Right cardiac atrium (tissue), 5 donors: ENCODE measurements around the gene NCOA1. TPM values are rescaled to one million over a fixed set of nuclear protein-coding genes. Genes with fewer than 3 reads are reported as not detected.

Experiments
- ATAC-seq, 2 donors: fragments of 200-7000 bp; cut with Tn5 transposase; one replicate each; pipeline versions ENCODE4 v1.8.0 to v1.9.1; 2020; ENCODE audit warnings: moderate library complexity in 2 of 2, mild to moderate bottlenecking in 1 of 2
- DNase-seq, 3 donors: peaks; one replicate each; pipeline ENCODE4 v3.0.0-alpha.2; 2020
- H3K27ac ChIP-seq: one replicate; pipeline ENCODE4 v1.5.1; 2013; ENCODE audit warnings: mild to moderate bottlenecking, low read length, control low read depth, moderate library complexity
- H3K27me3 ChIP-seq: one replicate; pipeline ENCODE4 v1.6.1; 2013; ENCODE audit not compliant: control insufficient read depth, insufficient read depth
- H3K4me1 ChIP-seq: one replicate; pipeline ENCODE4 v1.6.1; 2013; ENCODE audit warnings: low read length; ENCODE audit not compliant: control insufficient read depth, insufficient read depth
- H3K4me3 ChIP-seq: one replicate; pipeline ENCODE4 v1.5.1; 2013; ENCODE audit warnings: low read length, control low read depth
- H3K9me3 ChIP-seq: one replicate; pipeline ENCODE4 v1.6.1; 2013; ENCODE audit warnings: low read length; ENCODE audit not compliant: control insufficient read depth
- WGBS: extraction: QIAGEN DNeasy Blood & Tissue Kit; methylation state at CpG from one replicate; pipeline ENCODE4 v1.1.7; 2013; 5-methylcytosine and 5-hydroxymethylcytosine counted together
- intact Hi-C, 4 donors: fragments of 100-400 bp; cut with DNase I; formaldehyde crosslinking; loops; one replicate each; pipeline versions ENCODE4 v1.11.0 to v1.14.0; 2022 to 2023
- long read RNA-seq, 4 donors: library from polyadenylated mRNA; unstranded; transcript quantifications; one replicate each; pipeline ENCODE4 v2.0.0, GENCODE V29; 2020 to 2021
- polyA plus RNA-seq: library from polyadenylated mRNA; stranded (reverse); fragments of 200-250 nt; gene quantifications from one replicate; pipeline ENCODE4 v1.2.3, GENCODE V29; 2013
- total RNA-seq, 4 donors: library from RNA; stranded (reverse); fragmentation: NEBNext Ultra II Directional; extraction: Animal tissue kit (Norgen Biotek cat#: 25700); gene quantifications; one replicate each; pipeline ENCODE4 v1.2.1, GENCODE V29; 2021
- donor health status: healthy with polysubstance abuse.
- donor health status: DM: no; HTN: yes; CAD: no.
- donor health status: DM: no; HTN: no; CAD: no.
- donor health status: DM: no; HTN: yes; CAD: no; lungs with severe emphysema.
- donor health status: DM: yes; HTN: yes; CAD: no.

The NCOA1 gene
- total RNA-seq = 10 to 100 TPM; 31.8 to 37.1 (median 35.2) TPM
- polyA plus RNA-seq = 11.8 TPM
- long read RNA-seq, donor 1, partial matches to known transcripts = 18 of 46 reads
- long read RNA-seq, donor 1, other reads (novel, unspliced or antisense) = 28 of 46 reads
- long read RNA-seq, donor 2, partial matches to known transcripts = 2 of 9 reads
- long read RNA-seq, donor 2, other reads (novel, unspliced or antisense) = 6 of 9 reads
- long read RNA-seq, donor 3, partial matches to known transcripts = 21 of 22 reads
- long read RNA-seq, donor 3, other reads (novel, unspliced or antisense) = 1 of 22 reads
- long read RNA-seq, donor 4, partial matches to known transcripts = 7 of 15 reads
- long read RNA-seq, donor 4, other reads (novel, unspliced or antisense) = 8 of 15 reads

DNA sequence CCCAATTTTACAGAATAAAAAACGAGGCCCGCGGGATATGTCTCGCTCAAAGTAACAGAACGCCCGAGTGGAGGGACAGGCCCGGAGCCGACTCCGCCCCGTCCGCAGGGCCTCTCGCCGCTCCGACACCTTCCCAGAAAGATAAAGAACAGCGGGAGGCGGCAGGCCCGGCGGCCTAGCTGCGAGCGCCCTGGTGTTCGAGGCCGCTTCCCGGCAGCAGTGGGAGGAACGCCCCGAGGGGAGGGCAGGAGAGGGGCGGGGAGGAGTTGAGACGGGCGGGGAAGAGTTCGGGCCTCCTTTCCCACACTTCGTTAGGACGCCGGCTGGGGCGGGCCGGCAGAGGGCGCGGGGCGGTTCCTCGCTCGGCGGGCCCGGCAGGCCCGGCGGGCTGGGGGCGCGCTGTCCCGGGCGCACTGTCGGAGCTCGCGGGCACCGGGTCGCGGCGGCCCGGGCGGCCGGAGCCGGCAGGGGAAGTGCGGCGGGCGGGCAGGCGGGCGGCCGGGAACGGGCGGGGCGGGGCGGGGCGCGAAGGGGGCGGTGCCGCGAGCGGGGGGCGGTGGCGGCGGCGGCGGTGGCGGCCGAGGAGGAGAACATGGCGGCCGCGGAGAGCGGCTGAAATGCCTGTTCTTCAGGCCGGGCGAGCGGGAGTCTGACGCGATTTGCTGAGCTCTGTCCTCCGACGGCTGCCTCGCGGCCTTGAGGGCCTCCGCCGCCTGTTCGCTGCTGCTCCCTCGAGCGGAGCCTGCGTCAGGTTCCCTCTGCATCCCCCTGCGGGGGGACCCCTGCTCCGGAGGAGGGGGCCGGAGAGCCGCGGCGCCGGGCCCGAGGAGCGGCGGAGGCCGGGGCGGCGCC, at the start of gene NCOA1:
Gene NCOA1, plus strand, starts transcription at position 565 of the 852 bp plus-strand sequence. CDS start 167,424 bp downstream, outside the sequence.
- intact Hi-C loops = loop anchor here in 3 of 4 donors (5.0 to 10.0 kb wide), 3 partner anchors 54 to 124 kb away; no protein-coding TSS in a partner anchor
- Histone ChIP-seq H3K4me3 (peak within 1 kb of the TSS; percentile 99), H3K27me3 (no peaks in the 10 kb centered on the region), H3K27ac (peak within 1 kb of the TSS; percentile 100), H3K9me3 (no peaks in the 10 kb centered on the region), H3K4me1 (peaks cover 2% of the 10 kb centered on the region)
- DNase-seq = peak; percentile 93 to 97 (median 96)
- peak; percentile 96 for ATAC-seq
- under 1% methylated on average over 112 of the region's 113 CpGs for WGBS

DNA sequence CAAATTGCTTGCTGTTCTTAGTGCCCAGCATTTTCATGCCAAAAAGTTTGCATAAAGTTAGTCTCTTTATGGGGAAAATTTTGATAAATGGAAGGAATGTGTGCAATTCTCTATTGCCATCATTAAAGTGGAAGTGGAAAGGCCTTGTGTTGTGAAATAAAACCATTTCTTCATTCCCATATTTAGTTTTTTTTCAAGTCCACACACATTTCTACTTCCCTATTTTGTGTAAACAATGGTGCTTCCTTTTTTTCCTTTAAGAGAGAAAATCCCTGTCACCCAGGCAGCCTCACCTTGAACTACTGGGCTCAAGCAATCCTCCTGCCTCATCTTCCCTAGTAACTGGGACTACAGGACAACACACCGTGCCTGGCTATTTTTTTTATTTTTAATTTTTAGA, 42.3 kb upstream of the NCOA1 start:
- no peak for ATAC-seq
- H3K4me3 ChIP-seq = no peak overlapping the region
- no peak overlapping the region for H3K27ac ChIP-seq

DNA sequence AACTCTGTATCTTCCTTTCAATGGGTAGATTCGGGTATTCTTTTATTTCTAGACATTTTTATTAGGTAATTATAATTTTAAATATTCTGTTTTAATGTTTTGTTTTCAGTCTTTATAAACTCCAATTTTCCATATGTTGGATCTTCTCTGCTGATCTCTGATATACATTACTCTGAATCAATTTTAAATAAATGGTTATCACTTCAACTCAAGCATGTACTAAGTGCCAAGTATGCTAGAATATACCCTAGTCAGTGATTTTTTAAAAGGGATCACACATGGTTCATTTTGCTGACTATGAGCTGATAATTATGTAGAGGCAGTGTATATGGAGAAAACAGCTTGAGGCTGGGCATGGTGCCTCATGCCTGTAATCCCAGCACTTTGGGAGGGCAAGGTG, 41.7 kb upstream of the NCOA1 start:
- no peak for ATAC-seq
- no peaks in the 10 kb centered on the region for H3K27me3 ChIP-seq
- intact Hi-C loops = no loop called here
- no peaks in the 10 kb centered on the region for H3K9me3 ChIP-seq
- H3K4me1 ChIP-seq = peaks cover 2% of the 10 kb centered on the region
- no peak for DNase-seq
- H3K27ac ChIP-seq = no peak overlapping the region
- no peak overlapping the region for H3K4me3 ChIP-seq
- 66% methylated on average over 1 of the region's 1 CpG for WGBS

More for the DNA sequence above, 42.3 kb upstream of the NCOA1 start:
- no peaks in the 10 kb centered on the region for H3K9me3 ChIP-seq
- H3K27me3 ChIP-seq = no peaks in the 10 kb centered on the region
- DNase-seq = no peak
- intact Hi-C loops = no loop called here
- peaks cover 1% of the 10 kb centered on the region for H3K4me1 ChIP-seq
- WGBS = 83% methylated on average over 1 of the region's 1 CpG

DNA sequence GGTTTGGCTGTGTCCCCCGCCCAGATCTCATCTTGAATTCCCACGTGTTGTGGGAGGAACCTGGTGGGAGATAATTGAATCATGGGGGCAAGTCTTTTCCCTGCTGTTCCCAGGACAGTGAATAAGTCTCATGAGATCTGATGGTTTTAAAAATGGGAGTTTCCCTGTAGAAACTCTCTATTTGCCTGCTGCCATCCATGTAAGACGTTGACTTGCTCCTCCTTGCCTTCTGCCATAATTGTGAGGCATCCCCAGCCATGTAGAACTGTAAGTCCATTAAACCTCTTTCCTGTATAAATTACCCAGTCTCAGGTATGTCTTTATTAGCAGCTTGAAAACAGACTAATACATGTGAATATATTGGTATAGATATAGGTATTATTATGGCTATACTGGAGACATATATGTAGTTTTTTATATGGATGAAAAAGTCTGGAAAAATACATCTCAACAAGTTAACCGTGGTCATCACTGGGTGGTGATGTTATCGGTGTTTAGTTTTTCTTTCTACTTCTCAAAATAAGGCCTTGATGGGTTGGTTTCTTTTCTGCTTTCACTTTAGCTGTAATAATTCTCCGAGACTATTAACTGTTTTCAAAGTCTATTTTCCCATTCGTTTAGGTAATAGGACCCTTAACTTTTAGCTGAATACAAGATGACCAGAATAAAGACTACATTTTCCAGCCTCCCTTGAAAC, 39.1 kb upstream of the NCOA1 start:
- Histone ChIP-seq H3K27me3 (no peaks in the 10 kb centered on the region), H3K27ac (no peak overlapping the region), H3K4me3 (no peak overlapping the region), H3K9me3 (no peaks in the 10 kb centered on the region), H3K4me1 (peaks cover 2% of the 10 kb centered on the region)
- intact Hi-C loops = no loop called here
- 73% methylated on average over 7 of the region's 7 CpGs for WGBS
- DNase-seq (no peak), ATAC-seq (no peak)

DNA sequence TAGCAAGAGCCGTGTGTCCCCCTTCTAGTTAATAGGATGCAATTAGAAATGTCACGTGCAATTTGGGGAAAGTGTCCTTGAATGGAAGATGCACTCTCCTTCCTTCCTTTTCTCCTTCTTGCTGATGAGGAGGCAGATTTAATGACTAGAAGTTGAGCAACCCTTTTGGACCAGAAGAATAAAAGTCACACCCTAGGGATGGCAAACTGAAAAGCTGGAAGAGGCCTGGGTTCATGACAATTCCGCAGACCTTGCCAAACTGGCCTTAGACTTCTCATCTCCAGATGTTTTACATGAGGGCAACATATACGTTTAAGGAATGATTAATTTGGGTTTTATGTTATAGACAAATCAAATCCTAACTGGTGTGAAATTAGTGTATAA, 38.6 kb upstream of the NCOA1 start:
- H3K4me1 ChIP-seq = peaks cover 2% of the 10 kb centered on the region
- ATAC-seq (peak; percentile 36 to 60), DNase-seq (peak in 1 of 3 donors; percentile 52)
- intact Hi-C loops = no loop called here
- no peak overlapping the region for H3K27ac ChIP-seq
- H3K9me3 ChIP-seq = no peaks in the 10 kb centered on the region
- no peaks in the 10 kb centered on the region for H3K27me3 ChIP-seq
- H3K4me3 ChIP-seq = no peak overlapping the region
- 61% methylated on average over 4 of the region's 4 CpGs for WGBS

DNA sequence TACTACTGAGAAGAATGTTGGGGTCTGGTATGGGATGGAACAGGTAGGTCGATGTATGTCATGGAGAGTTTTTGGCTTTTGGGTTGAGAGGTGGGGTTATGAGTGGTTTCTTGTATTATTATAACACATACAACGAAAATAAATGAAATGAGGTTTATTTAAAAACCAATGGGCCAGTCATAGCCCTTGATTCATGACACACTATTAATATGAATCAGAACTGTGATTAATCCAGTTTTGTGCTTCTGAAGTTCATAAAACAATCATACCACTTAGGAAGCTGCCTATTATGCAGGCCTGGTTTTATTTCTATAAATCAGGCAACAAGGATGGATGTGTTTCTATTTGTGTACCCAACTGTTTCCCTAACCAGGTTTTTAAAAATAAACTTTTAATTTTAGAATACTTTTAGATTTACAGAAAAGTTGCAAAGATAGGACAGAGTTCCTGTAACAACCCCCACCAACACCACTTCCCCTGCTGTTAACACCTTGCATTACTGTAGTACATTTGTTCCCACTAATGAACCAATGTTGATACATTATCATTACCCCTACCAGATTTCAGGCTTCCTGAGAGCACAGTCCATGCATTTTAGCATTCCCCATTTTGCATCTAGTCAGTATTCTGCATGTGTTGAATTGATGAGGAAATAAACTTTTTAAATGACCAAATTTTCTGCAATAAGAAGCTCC, 37.5 kb upstream of the NCOA1 start:
- 92% methylated on average over 2 of the region's 2 CpGs for WGBS
- no peak for ATAC-seq
- no peak for DNase-seq
- Histone ChIP-seq H3K27me3 (no peaks in the 10 kb centered on the region), H3K4me3 (peak overlapping the region; percentile 54), H3K4me1 (peaks cover 2% of the 10 kb centered on the region), H3K9me3 (no peaks in the 10 kb centered on the region), H3K27ac (no peak overlapping the region)
- intact Hi-C loops = no loop called here

DNA sequence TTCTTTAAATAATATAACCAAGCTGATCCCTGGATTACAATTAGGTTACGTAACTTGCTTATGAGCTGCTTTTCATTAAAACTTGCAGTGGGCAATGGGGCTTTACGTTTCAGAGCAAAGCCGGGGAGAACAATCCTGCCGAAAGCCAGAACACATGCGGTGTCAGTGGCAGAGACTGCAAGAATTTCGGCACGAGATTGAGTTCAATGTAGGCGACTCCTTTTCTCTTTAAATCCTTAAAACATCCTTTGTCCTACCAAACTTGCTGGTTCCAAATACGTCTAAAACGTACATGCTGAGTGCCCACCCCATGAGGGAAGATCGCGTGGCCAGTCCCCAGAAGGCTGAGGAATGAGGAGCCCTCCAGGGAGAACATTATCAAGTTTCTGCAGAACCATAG, 36.8 kb upstream of the NCOA1 start:
- DNase-seq (no peak), ATAC-seq (peak; percentile 25 to 31)
- intact Hi-C loops = no loop called here
- H3K27ac ChIP-seq = peak overlapping the region; percentile 25
- peaks cover 2% of the 10 kb centered on the region for H3K4me1 ChIP-seq
- peak overlapping the region; percentile 54 for H3K4me3 ChIP-seq
- H3K27me3 ChIP-seq = no peaks in the 10 kb centered on the region
- 37% methylated on average over 12 of the region's 12 CpGs for WGBS
- no peaks in the 10 kb centered on the region for H3K9me3 ChIP-seq

DNA sequence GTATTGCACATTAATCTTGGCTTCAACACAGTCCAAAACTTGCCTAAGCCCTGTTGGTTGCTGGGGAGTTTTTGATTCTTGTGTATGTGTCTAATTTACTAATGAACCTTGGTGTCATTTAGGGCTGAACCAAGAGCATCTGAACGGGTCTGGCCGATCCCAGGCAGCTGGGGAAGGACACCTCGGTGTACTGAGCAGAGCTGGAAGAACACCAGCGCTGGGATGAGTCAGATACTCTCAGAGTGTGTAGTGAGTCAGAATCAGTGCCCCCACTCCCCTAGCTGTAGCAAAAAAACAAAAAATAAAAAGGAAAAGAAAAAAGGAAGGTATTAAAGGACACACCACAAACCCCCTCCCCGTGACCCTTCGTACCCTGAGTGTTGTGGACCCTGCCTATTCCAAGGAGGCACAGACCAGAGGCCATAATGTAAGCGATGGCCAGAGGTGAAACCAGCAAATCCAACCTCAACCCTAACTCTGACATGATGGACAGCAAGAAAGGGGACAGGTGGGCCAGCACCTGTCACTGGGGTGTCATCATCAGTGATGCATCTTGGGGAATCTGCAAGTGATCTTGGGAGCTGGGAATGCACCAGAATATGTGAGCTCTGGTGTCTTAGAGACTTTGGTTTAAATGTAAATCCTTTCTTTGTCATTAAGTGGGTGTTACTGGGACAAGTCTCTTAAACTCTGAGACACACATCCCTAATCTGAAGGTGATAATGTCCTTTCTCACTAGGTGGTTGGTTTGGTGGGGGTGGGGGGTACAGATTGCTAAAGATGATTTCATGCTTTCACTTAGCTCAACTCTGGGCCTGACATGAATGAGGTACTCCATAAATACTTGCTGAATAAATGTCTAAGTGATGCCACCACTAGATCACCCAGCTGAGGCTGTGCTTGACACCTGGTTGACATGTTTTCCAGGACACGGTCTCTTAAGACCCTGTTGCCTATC, 34.2 kb upstream of the NCOA1 start:
- ATAC-seq (peak; percentile 91 to 95), DNase-seq (peak; percentile 67 to 86 (median 79))
- Histone ChIP-seq H3K9me3 (no peaks in the 10 kb centered on the region), H3K27me3 (no peaks in the 10 kb centered on the region), H3K4me1 (peaks cover 2% of the 10 kb centered on the region), H3K4me3 (no peak overlapping the region), H3K27ac (no peak overlapping the region)
- intact Hi-C loops = no loop called here
- WGBS = 65% methylated on average over 8 of the region's 8 CpGs

DNA sequence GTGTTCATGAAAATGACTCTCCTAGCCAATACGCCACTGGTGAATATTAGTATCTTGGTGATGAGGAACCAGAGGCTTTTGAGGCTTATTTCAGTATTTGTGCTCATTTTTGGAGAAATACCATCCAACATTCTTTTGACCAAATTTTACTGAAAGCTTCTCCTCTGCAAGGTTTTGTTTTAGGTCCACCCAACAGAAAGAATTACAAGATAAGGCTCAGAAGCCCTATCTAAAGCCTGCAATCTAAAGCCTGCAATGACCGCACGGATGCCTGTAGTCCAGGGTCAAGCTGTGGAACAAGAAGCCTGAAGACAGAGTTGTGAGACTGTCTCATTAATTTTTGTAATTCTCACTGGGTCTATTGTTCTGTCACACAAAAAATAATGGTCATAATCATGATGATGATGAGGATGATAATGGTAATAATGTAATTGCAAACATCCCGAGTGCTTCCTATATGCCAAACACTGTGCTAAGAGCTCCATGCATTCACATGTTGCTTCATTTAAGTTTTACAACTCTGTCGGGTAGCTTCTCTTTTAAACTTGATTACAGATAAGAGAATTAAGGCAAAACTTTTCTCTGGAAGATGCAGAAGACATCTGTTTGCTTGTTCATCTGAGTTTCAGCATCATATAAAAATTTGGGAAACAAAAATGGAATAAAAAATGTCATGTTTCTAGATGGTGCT, 33.2 kb upstream of the NCOA1 start:
- no peak for ATAC-seq

More for the DNA sequence above, 33.2 kb upstream of the NCOA1 start:
- Histone ChIP-seq H3K27ac (no peak overlapping the region), H3K4me1 (peaks cover 2% of the 10 kb centered on the region), H3K27me3 (no peaks in the 10 kb centered on the region), H3K4me3 (no peak overlapping the region), H3K9me3 (no peaks in the 10 kb centered on the region)
- WGBS = 79% methylated on average over 5 of the region's 5 CpGs
- intact Hi-C loops = no loop called here
- no peak for DNase-seq
